Measurements from ENCODE around the gene C14orf93. TPM values are rescaled to one million over a fixed set of nuclear protein-coding genes. Genes with fewer than 3 reads are reported as not detected.

The C14orf93 gene
- total RNA-seq, 5 donors from 2014 or later (not counting 1 experiment from before 2014, with no cell fraction given) = 10.8 to 13.7 (median 12.4) TPM

DNA sequence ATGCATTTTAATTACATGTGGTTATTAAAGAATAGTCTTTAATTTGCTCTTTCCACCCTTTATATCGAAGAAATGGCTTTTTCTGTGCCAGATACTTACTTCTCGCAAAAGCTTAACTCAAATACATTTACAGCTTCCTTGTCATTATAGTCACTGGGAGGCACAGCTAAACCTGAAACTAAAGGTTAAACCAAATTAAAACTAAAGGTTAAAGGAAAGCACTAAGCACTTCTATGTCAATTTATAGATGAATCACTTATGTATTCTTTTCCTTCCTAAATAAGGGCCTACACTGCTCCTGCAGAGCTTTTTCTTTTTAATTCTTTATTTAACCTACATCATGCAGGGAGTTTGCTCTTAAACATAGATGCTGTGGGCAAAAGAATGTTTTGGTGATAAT is 9.1 kb downstream of the C14orf93 start:
- Histone ChIP-seq H3K4me1 (ENCODE audit: control insufficient read depth in 1 of 2, extremely low read depth in 1 of 2, insufficient read depth in 2 of 2, low read length in 2 of 2) (no peaks in the 10 kb centered on the region), H3K4me3 (ENCODE audit: control insufficient read depth in 1 of 2, extremely low read depth in 1 of 2, low read length in 1 of 2) (no peak overlapping the region), H3K9me3 (no peaks in the 10 kb centered on the region), H3K36me3 (ENCODE audit: control insufficient read depth in 2 of 2, extremely low read depth in 1 of 2, insufficient read depth in 1 of 2, low read length in 1 of 2) (peaks cover 4% of the 10 kb centered on the region in 2 donors), H3K27me3 (replicated peaks in 1 of 2; ENCODE audit: control insufficient read depth in 2 of 2, extremely low read depth in 1 of 2, insufficient read depth in 2 of 2, low read length in 1 of 2) (no peaks in the 10 kb centered on the region), H3K27ac (ENCODE audit: low read length) (no peak overlapping the region)
- POLR2A ChIA-PET = interaction anchor here in 1 of 2 donors (0.8 kb wide), 1 partner anchor 39 kb away, joined by 17 read pairs; no protein-coding TSS in a partner anchor
- CTCF ChIA-PET = interaction anchor here (0.7 to 2.3 kb wide), 2 partner anchors 15 to 74 kb away, joined by 3 to 12 read pairs; no protein-coding TSS in a partner anchor
- Mint-ChIP-seq H3K4me3 (no peak overlapping the region), H3K4me1 (peaks cover under 1 to 6% (median 2%) of the 10 kb centered on the region in 3 donors), H3K36me3 (peaks cover 8% of the 10 kb centered on the region), H3K27ac (no peak overlapping the region), H3K9me3 (no peaks in the 10 kb centered on the region), H3K27me3 (no peaks in the 10 kb centered on the region)
- no peak for ATAC-seq (replicated peaks in 1 of 4)
- WGBS (ENCODE audit: insufficient coverage) = no CpG with 5 or more reads among the region's 2 CpGs
- no peak for DNase-seq

DNA sequence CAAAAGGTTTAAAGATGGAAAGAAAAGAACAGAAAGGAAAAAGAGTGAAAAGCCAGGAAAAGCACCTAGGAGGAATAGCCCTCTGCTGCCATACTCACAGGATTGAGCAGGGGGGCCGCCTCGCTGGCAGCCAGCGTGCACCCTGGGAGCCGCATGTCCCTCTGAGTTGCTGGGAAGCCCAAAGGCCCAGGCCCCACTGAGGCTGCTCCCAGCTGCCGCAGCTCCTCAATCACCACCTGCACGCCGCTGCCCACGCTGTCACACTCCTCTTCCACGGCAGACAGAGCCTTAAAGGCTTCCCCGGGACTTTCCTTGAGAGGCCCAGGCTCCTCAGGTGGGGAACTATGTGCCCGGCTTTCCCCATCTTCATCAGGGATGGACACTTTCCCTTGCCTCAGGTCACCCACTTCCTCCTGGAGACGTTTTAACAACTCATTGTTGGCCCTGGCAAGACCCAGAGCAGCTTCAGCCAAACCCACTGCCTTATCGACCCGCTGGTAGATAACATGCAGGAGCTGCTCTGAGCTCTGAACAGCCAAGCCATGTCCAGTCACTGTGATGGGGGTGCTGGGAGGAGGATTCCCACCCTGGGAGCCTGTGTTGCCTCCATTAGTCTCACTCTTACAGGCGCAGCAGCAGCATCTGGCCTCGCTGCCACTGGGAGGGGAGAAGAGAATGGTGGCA is 11.5 kb downstream of the C14orf93 start:
- H3K4me3 ChIP-seq (ENCODE audit: control insufficient read depth in 1 of 2, extremely low read depth in 1 of 2, low read length in 1 of 2) = no peak overlapping the region
- no peaks in the 10 kb centered on the region for H3K27me3 ChIP-seq (replicated peaks in 1 of 2; ENCODE audit: control insufficient read depth in 2 of 2, extremely low read depth in 1 of 2, insufficient read depth in 2 of 2, low read length in 1 of 2)
- Mint-ChIP-seq H3K27me3 (no peaks in the 10 kb centered on the region), H3K4me3 (no peak overlapping the region), H3K27ac (no peak overlapping the region), H3K4me1 (no peaks in the 10 kb centered on the region), H3K9me3 (no peaks in the 10 kb centered on the region), H3K36me3 (peaks cover 13% of the 10 kb centered on the region)
- no peak overlapping the region for H3K27ac ChIP-seq (ENCODE audit: low read length)
- DNase-seq (no peak), ATAC-seq (replicated peaks in 1 of 4) (no peak)
- H3K9me3 ChIP-seq = no peaks in the 10 kb centered on the region
- peaks cover 0 to 4% of the 10 kb centered on the region in 2 experiments for H3K4me1 ChIP-seq (ENCODE audit: control insufficient read depth in 1 of 2, extremely low read depth in 1 of 2, insufficient read depth in 2 of 2, low read length in 2 of 2)
- ChIA-PET POLR2A (interaction anchor here (0.6 kb wide), 2 partner anchors 52 to 569 kb away, joined by 3 read pairs; no protein-coding TSS in a partner anchor), CTCF (interaction anchor here in 1 of 2 donors (1.0 kb wide), 1 partner anchor 12 kb away, joined by 4 read pairs; no protein-coding TSS in a partner anchor)
- 92% methylated on average over 10 of the region's 16 CpGs for WGBS (ENCODE audit: insufficient coverage)
- H3K36me3 ChIP-seq (ENCODE audit: control insufficient read depth in 2 of 2, extremely low read depth in 1 of 2, insufficient read depth in 1 of 2, low read length in 1 of 2) = peaks cover 4% of the 10 kb centered on the region in 2 donors

DNA sequence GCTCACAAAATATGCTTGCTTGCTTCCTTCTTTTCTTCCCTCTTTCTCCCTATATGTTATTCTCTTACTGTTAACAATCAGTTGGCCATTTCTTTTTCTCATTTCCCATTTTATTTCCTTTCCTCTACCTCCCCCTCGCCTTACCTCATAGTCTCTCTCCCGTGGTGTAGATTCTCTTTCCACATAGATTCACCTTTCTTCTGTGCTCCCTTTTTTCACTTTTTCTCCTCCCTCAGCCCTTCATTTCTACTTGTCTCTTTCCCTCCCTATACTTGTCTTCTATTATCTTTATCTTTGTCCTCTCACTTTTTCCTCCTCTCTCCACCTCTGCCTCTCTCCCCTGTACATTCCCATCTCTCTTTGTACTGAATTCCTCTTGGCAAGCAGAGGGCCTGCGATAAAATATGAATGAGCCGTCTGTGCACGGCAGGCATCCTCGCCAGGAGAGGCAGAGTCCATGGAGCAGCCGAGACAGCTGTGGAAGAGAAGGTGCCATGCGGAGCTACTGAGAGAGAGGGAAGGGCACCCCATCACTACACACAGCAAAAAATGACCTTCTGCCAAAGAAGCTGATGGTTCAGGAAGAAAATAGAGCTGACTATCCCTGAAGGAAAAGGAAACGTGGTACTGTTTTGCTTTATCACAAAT is 12.1 kb downstream of the C14orf93 start:
- Mint-ChIP-seq H3K4me3 (no peak overlapping the region), H3K27me3 (no peaks in the 10 kb centered on the region)
- 93% methylated on average over 2 of the region's 9 CpGs for WGBS (ENCODE audit: insufficient coverage)

GRCh38 chr14:22996768-22997654 is 12.9 kb downstream of the C14orf93 start:
- no peak overlapping the region for H3K4me3 ChIP-seq (ENCODE audit: control insufficient read depth in 1 of 2, extremely low read depth in 1 of 2, low read length in 1 of 2)
- Mint-ChIP-seq H3K27ac (no peak overlapping the region), H3K9me3 (no peaks in the 10 kb centered on the region), H3K4me1 (no peaks in the 10 kb centered on the region), H3K27me3 (no peaks in the 10 kb centered on the region), H3K36me3 (peaks cover 13% of the 10 kb centered on the region), H3K4me3 (no peak overlapping the region)
- H3K36me3 ChIP-seq (ENCODE audit: control insufficient read depth in 2 of 2, extremely low read depth in 1 of 2, insufficient read depth in 1 of 2, low read length in 1 of 2) = peaks cover 4% of the 10 kb centered on the region in 2 donors
- POLR2A ChIA-PET = interaction anchor here (0.6 kb wide), 2 partner anchors 44 to 87 kb away, joined by 3 to 11 read pairs; no protein-coding TSS in a partner anchor
- no peak for ATAC-seq (replicated peaks in 1 of 4)
- no peak overlapping the region for H3K27ac ChIP-seq (ENCODE audit: low read length)
- H3K27me3 ChIP-seq (replicated peaks in 1 of 2; ENCODE audit: control insufficient read depth in 2 of 2, extremely low read depth in 1 of 2, insufficient read depth in 2 of 2, low read length in 1 of 2) = no peaks in the 10 kb centered on the region
- no peaks in the 10 kb centered on the region for H3K9me3 ChIP-seq
- CTCF ChIA-PET = interaction anchor here (0.5 to 3.0 kb wide), 7 partner anchors 10 to 64 kb away, joined by 3 to 38 read pairs (median 4); partner anchors contain the start of gene CDH24 (in 1 of the 2)
- 52% methylated on average over 2 of the region's 11 CpGs for WGBS (ENCODE audit: insufficient coverage)
- no peak for DNase-seq
- H3K4me1 ChIP-seq (ENCODE audit: control insufficient read depth in 1 of 2, extremely low read depth in 1 of 2, insufficient read depth in 2 of 2, low read length in 2 of 2) = peaks cover 0 to 4% of the 10 kb centered on the region in 2 experiments

More for the DNA sequence above, 12.1 kb downstream of the C14orf93 start:
- no peaks in the 10 kb centered on the region for H3K4me1 Mint-ChIP-seq
- DNase-seq (no peak), ATAC-seq (replicated peaks in 1 of 4) (no peak)
- peaks cover 13% of the 10 kb centered on the region for H3K36me3 Mint-ChIP-seq
- no peaks in the 10 kb centered on the region for H3K9me3 Mint-ChIP-seq
- peaks cover 0 to 4% of the 10 kb centered on the region in 2 experiments for H3K4me1 ChIP-seq (ENCODE audit: control insufficient read depth in 1 of 2, extremely low read depth in 1 of 2, insufficient read depth in 2 of 2, low read length in 2 of 2)
- ChIA-PET POLR2A (interaction anchor here in 1 of 2 donors (0.6 kb wide), 1 partner anchor 53 kb away, joined by 3 read pairs; no protein-coding TSS in a partner anchor), CTCF (interaction anchor here (0.5 to 1.0 kb wide), 2 partner anchors 11 to 57 kb away, joined by 4 read pairs; no protein-coding TSS in a partner anchor)
- H3K9me3 ChIP-seq = no peaks in the 10 kb centered on the region
- H3K36me3 ChIP-seq (ENCODE audit: control insufficient read depth in 2 of 2, extremely low read depth in 1 of 2, insufficient read depth in 1 of 2, low read length in 1 of 2) = peaks cover 4% of the 10 kb centered on the region in 2 donors
- no peaks in the 10 kb centered on the region for H3K27me3 ChIP-seq (replicated peaks in 1 of 2; ENCODE audit: control insufficient read depth in 2 of 2, extremely low read depth in 1 of 2, insufficient read depth in 2 of 2, low read length in 1 of 2)
- no peak overlapping the region for H3K27ac Mint-ChIP-seq
- no peak overlapping the region for H3K27ac ChIP-seq (ENCODE audit: low read length)
- no peak overlapping the region for H3K4me3 ChIP-seq (ENCODE audit: control insufficient read depth in 1 of 2, extremely low read depth in 1 of 2, low read length in 1 of 2)

DNA sequence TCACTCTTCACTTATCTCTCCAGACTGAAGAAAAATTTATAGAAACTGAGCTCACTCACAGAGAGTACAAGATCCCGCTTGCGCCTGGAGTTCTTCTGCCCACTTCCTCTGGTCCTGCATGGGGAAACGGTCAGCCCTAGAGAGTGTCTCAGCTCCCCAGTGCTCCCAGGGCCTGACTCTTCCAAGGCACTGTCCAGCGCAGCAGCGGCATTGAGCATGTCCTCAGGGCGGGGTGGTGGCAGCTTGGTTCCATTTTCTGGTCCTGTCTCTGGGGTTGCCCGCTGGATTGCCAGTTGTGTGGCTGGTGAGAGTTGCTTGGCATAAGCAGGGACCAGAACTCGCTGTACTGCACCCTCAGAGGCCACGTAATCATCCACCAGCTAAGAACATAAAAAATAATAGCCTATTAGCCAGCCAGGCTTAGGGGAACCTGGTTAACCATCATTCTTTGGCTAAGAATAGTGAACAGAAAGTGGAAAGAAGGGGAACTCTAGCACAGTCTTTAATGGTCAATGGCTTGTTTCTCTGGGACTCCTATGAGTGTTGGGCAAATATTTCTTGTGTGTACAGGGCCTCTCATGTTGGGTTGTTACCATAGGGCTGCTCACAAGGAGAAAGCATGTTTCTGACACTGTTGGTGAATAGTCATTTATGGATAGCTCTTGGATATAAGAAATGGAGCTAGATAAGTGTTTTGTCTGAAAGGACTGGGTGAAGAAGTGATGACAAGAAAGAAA is 13.9 kb downstream of the C14orf93 start:
- ChIA-PET POLR2A (interaction anchor here (0.6 kb wide), 2 partner anchors 9 to 13 kb away, joined by 4 to 5 read pairs; no protein-coding TSS in a partner anchor), CTCF (interaction anchor here (0.6 to 3.5 kb wide), 17 partner anchors 10 to 1074 kb away, joined by 3 to 38 read pairs (median 5); partner anchors contain the start of gene CDH24 (in 1 of the 2))
- Histone ChIP-seq H3K27ac (ENCODE audit: low read length) (no peak overlapping the region), H3K27me3 (replicated peaks in 1 of 2; ENCODE audit: control insufficient read depth in 2 of 2, extremely low read depth in 1 of 2, insufficient read depth in 2 of 2, low read length in 1 of 2) (no peaks in the 10 kb centered on the region), H3K36me3 (ENCODE audit: control insufficient read depth in 2 of 2, extremely low read depth in 1 of 2, insufficient read depth in 1 of 2, low read length in 1 of 2) (peaks cover 4% of the 10 kb centered on the region in 2 donors), H3K9me3 (no peaks in the 10 kb centered on the region), H3K4me1 (ENCODE audit: control insufficient read depth in 1 of 2, extremely low read depth in 1 of 2, insufficient read depth in 2 of 2, low read length in 2 of 2) (peaks cover 0 to 4% of the 10 kb centered on the region in 2 experiments), H3K4me3 (ENCODE audit: control insufficient read depth in 1 of 2, extremely low read depth in 1 of 2, low read length in 1 of 2) (no peak overlapping the region)
- no peaks in the 10 kb centered on the region for H3K9me3 Mint-ChIP-seq
- no peaks in the 10 kb centered on the region for H3K27me3 Mint-ChIP-seq
- H3K4me1 Mint-ChIP-seq = no peaks in the 10 kb centered on the region
- 91% methylated on average over 6 of the region's 9 CpGs for WGBS (ENCODE audit: insufficient coverage)
- H3K27ac Mint-ChIP-seq = no peak overlapping the region
- ATAC-seq (replicated peaks in 1 of 4) (no peak), DNase-seq (no peak)
- H3K36me3 Mint-ChIP-seq = peaks cover 13% of the 10 kb centered on the region
- H3K4me3 Mint-ChIP-seq = no peak overlapping the region

Measured in T-cell (primary cell).